ENCODE measurements around the gene MPRIP.
A peak's percentile ranks its signal among the peaks of the same experiment; 100 is the strongest.

MPRIP gene

DNA sequence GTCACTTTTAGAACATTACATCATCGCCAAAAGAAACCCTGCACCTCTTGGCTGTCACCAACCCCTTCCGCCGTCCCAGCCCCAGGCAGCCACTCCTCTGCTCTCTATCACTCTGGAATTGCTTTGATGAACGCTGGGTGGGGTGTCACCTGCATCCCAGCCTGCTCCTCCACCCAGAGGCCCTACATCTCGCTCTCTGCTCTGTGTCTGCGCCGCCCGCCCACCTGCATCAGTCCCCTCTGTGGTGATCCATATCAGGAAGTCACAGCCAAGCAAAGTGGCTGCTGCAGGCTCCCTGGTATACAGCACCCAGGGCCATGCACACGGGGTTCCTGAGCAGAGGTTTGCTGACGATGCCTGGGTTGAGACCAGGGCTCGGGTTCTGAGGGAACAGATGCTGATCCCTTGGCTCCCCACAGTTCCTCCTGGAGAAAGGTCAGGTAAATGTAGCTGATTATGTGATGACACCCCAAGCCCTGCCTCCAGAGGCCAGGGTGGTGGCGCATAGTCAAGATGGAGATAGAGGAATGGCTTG, 30.8 kb downstream of the MPRIP start:
- DNase-seq, result no peak

DNA sequence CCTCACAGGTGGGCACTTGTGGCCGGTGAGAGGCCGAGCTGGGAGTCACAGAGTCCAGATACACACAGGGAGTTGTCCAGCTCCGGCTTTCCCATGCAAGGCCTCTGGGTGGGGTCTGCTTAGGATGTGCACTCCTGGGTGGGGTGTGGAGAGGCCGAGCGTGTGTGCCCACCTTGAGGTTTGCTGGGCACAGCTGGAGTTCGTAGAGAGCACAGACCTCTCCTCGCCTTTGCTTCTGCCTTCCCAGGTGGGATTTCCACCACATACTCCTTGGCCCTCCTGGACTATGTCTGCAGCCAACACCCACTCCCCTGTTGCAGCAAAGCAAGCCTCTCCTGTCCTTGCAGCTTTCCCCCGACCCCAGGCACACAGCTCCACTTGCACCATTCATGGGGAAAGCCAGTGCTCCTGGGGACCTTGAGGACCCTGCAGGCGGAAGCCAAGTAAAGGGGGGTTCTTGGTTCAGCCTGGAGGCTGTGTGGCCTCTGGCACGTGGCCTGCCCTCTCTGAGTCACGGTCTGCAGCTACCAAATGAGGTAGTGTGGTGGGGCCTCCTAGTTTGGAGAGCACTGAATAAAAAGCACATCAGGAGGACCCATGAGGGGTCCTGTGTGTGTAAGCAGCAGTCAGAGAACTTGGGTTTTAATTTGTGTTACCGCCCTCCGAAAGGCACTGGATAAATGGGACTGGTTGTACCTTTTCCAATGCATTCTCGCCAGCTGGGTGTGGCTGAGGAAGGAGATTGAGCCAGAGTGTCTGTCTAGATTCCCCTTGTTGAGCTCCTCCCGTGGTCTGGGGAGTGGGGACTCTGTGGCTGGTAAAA, 31.5 kb downstream of the MPRIP start:
- DNase-seq, result no peak

DNA sequence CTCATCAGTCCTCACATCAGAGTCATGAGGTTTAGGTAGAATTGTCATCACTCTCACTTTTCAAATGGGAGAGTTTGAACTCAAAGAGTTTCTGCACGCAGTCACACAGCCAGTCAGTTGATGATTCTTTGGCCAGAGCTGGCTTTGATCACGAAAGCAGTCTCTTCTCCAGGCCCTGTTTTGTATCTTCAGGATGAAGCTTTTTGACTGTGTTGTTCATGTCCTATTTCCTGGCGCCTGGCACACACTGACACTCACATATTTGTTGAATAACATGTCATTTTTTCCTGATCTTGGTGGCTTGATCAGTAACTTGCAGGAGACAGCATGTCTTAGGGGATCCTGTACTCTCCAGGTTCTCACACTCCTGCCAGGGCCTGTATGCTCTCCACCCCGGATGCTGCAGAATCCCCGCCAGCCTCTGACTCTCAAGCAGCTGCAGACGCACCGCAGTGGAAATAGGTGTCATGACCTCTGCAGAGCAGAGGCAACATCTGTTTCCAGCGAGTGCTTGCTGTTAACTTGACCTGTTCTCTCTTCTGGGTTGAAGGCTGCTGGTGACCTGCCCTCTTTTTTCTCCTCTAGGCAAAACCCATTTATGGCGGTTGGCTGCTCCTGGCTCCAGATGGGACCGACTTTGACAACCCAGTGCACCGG, 33.0 kb downstream of the MPRIP start:
- no peak for DNase-seq

DNA sequence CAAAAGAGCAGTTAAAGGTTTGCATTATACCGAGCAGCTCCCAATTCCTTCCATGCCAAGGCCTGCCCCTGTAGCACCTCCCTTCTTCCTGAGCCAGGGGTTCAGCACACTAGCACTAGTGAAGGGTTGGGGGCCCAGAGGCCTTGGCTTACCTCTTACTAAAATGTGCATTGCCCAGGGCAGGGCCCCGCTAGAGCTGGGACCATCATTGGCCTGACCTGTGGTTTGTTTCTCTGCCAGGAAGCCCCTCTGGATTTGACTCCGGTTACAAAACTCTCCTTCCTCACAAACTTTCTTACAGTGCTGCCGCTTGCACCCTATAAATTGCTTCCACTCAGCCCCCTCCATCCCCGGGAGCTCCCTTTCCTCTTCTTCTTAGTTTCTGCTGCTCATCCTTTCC, 33.8 kb downstream of the MPRIP start:
- DNase-seq, result no peak

DNA sequence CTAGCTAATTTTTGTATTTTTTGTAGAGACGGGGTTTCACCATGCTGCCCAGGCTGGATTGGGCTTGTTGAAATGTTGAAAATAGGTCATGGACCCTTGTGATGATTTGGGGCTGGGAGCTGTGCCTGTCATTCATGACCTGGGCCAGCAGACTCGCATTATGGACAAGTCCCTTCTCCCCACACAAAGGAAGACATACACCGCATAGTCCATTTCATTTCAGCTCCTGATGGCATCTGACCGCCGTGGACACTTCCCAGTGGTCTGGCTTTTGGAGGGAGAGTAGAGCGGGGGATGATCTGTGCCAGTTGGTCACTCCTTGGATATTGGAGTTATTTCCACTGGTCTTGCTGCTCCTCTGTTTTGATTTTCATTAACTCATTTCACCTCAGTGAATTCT, 34.8 kb downstream of the MPRIP start:
- no peak for DNase-seq

DNA sequence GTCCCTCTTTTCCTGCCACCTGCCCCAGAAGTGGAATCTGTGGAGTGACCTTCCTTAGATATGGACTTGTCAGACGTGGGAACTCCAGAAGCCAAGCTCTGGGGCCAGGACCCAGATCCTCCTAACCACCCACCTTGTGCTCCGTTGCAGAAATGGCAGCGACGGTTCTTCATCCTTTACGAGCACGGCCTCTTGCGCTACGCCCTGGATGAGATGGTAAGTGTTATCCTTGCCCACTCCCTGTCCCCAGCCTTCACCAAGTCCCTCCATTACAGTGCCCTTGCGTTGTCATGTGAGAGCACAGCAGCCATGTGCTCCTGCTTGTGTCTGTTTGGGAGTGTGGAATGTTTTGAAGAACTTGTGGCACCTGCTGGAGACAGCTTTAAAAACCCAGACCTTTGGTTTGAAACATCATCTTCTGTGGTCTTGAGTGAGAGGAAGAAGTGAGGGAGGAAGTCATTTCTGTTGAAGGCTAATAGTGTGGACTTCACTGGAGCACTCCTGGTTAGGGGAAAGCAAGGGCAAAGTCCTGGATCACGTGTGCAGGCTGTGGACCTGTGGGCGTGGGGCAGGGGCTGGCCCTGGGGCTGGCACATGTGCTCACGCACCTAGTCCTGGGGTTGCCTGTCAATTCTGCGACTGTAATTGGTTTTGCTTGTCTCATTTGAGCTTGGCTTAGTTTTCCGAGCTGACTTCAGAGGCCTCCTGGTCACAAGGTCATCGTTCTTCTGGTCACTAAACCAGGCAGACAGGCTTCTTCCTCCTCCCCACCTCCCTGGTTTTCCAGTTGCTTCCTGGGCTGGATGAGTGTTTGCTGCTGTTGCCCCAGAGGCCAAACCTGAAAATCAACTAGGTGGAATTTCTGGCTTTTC, 35.8 kb downstream of the MPRIP start:
- DNase-seq, result no peak

DNA sequence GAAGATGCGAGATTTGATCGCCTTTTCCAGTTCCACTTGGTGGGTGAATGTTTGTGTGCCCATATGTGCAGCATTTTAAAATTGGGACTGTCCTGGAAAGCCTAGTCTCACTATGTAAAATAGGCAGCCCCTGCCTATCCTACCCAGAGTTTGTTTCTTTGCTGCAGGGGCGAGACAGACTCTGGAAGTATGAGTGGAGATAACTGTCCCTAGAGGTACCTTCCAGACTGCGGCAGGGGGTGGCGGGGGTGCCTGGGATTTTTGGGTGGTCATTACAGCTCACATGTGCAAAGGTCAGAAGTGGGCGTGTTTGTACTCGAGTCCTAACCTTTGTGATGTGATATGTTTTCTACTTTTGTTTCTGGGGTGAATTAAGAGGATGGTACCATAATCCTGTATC, 36.6 kb downstream of the MPRIP start:
- DNase-seq, result no peak

DNA sequence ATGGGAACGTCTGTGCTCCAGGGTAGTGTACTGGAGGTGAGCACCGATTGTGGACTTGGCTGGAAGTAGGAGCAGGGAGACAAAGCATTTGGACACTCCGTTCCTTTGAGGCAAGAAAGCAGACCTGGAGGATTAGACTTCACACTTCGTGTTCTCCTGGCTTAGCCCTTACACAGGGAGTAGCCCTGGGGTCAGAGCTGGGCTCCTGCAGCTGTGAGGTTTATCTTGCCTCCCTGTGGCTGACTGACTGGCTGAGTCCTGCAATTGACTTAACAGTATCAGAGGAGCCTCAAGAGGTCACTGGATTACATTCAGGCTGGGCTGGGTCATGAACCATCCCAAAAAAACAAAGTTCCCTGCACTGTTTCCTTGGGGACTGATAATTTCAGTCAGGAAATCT, 37.1 kb downstream of the MPRIP start:
- peak; percentile 38 for DNase-seq

DNA sequence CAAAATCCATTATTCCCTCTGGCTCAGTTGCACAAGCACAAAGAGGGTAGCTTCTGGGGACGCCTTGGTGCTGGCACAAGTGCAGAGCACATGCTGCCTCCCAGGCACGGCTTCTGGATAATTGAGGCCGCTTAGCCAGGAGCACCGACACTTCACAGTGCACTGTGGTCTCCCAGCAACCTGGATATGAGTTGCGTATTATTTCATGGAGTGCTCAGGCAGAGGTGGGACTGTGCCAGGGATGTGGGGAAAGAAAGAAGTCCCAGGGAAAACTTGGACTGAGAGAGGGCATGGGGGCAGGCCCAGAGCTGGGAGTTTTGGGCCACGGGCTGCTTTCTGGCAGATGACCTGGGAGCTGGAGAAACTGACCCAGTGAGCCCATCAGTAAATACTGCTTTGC, 37.5 kb downstream of the MPRIP start:
- no peak for DNase-seq

DNA sequence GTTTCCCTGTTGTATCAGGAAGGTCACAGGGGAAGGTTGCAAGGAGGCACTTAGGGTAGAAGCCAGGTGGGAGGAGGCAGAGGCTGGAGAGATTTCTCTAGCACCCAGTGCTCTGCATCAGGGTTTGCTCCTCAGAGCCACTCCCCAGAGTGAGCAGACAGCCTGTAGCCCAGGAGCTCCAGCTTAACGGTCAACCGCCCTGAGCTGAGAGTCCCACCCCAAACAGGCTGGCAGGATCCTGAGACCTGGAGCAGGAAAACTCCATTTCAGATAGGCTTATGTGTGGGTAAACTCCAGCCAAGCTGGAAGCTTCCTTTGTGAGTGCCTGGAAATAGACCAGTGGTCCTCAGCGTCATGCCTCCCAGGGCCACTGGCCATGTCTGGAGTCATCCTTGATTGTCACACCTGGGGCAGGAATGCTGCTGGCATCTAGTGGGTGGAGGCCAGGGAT, 37.9 kb downstream of the MPRIP start:
- DNase-seq, result no peak

DNA sequence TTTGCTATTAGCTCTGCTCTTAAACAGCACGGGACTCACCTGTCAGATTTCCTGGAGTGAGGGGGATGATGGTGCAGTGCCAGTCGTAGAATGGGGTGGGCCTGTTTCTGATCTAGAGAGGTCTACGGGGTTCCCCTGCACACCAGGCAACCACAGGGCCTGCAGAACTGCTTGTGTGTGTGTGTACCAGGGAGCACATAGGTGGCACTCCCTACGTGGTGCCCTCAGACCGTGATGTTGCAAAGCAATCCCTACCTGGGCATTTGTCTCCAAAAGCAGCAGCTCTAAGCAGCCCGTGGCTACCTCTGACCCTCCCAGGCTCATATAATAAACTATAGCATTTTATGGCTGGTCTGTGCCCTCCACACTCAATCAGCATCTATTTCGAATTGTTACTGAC, 38.5 kb downstream of the MPRIP start:
- DNase-seq, result no peak

DNA sequence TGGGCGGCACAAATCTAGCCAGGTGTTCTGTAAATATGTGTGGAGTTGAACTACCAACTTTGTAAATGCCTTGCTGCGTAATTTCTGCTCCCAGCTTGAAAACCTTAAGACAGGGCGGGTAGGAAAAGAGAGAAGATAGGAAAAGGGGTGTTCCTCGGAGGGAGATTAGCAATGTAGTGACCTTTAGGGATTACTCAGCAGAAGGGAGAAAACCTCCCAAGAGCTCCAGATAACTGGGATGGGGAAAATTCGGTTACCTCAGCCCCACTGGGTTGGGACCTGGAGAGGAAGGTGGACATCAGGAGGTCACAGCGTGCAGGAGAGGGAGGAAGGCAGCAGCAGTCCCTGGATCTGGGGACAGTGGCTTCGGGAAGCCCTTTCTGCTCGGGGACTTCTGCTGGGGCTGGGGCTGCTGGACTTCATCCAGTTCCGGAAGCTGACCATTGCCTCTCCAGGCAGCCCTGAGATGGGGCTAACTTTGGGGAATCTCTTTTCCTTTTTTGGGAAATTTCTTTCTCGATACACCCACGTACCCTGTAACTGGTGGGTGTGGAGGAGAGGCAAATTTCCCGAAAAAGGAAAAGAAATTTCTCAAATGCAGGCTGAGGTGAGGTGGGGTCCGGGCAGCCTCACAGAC, 39.2 kb downstream of the MPRIP start:
- no peak for DNase-seq

DNA sequence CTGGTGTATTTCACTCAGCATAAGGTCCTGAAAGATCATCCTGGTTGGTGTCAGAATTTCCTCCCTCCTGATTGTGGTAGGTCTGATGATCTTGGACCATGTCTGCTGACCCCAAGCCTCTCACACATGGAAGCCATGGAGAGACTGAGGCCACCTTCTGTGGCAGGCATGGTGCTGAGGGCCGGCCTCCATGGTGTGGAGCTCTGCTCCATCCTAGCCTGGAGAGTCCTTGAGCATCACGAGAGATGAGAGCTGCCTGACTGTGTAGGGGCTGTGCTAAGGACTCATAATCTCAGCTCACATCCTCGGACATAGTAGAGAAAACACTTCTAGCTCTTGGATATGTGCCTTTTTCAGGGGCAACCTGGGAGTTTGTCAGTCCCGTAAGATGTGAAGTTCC, 40.6 kb downstream of the MPRIP start:
- no peak for DNase-seq

DNA sequence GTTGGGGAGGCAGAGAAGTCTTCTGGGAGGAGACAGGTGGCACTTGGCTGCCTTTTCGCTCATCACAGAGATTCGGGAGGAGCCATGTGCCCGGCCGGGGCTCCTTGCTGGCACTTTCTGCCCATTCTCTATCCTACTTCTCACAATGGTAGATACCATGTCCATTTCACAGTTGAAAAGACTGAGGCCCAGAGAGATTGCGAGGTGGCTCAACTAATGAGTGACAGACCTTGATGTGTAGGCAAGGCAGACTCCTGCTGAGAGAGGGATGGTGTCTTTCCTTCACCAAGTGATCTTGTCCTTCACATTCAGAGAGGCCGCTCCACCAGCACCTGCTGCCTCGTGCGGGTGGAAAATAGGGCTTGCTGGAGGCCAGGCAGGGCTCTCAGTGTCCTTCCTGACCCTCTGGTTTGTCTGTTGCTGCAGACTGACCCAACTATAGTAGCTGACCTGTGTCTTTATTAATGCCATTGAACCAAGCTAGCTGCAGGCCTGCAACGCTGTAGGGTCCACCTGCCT, 42.1 kb downstream of the MPRIP start:
- no peak for DNase-seq

DNA sequence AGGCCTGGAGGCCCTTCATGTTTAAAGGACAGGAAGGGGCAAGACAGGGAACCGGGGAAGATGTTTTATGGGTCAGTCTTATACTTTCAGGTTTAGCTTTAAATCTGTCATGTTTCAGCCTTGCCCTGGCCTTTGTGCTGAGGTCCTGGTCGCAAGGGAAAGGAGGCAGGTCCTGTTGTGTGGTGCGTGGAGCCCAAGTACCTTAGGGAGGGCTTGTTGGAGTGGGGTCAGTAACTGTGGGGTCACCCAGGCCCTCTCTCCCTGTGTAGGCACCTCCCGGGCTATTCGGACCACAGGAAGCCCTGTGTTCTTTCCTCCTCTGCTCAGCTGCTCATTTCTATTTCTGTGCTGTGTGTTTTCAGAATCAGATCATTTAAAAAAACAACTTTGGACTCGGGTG, 42.7 kb downstream of the MPRIP start:
- DNase-seq, result no peak

DNA sequence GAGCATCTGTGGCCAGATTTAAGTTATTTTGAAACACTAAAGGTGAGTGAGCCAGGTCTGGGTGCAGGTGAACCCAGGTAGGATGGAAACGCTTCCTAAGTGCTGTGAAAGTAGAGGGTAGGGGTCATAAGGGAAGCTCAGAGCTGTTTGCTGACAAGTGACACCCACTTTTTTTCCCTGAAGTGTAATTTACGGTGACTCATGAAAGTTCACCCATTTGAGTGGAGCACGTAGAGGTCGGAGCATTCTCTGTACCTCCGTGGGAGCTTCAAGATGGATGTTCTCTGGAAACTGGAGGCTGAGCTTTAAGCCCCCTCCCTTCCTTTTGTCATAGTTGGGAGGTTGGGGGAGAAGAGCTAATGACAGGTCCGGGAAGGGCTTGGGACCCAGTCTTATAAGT, 44.3 kb downstream of the MPRIP start:
- no peak for DNase-seq

DNA sequence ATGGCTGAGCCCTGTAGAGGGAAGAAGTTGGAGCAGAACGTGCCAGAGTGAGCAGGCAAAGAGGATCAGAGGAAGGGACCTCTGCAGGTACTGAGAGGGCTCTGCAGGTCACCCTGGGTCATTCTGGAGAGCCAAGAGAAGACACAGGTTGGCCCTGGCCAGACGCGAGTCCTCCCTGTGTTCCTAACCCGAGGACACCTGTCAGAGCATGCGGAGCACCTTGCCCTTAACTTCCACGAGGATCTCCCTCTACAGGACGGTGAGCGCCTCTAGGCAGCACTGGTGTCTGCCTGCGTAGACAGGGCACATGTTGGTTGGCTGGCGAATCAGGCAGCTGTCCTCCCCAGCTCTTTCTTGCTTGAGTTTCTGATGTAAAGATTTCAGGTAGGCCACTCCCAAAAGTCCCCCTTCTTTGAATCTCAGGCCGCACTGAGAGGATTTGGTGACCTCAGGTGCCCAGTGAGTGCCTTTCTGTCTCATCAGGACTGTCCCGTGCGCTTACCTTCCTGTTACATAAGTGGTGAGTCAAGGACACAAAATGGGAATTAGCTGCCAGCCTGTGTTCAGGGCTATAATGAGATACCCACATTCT, 45.3 kb downstream of the MPRIP start:
- DNase-seq, result no peak

DNA sequence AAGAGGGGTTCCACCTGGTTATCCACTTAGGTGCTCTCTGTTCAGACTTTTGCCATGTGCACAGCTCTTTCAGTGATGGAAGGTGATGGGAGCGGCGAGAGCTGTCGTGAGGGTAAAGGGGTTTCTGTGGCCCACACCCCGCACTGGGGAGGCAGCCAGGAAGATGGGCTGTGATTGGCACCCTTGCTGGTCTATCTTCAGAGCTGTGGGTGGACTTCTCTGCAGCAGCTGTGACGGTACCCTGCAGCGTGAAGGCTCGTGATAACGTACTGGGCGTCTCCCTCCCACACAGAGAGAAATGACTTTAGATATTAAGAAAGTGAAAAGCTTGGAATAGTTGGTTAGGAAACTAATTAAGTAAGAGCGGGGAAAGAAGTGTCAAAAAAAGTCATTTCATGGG, 45.8 kb downstream of the MPRIP start:
- DNase-seq, result no peak

DNA sequence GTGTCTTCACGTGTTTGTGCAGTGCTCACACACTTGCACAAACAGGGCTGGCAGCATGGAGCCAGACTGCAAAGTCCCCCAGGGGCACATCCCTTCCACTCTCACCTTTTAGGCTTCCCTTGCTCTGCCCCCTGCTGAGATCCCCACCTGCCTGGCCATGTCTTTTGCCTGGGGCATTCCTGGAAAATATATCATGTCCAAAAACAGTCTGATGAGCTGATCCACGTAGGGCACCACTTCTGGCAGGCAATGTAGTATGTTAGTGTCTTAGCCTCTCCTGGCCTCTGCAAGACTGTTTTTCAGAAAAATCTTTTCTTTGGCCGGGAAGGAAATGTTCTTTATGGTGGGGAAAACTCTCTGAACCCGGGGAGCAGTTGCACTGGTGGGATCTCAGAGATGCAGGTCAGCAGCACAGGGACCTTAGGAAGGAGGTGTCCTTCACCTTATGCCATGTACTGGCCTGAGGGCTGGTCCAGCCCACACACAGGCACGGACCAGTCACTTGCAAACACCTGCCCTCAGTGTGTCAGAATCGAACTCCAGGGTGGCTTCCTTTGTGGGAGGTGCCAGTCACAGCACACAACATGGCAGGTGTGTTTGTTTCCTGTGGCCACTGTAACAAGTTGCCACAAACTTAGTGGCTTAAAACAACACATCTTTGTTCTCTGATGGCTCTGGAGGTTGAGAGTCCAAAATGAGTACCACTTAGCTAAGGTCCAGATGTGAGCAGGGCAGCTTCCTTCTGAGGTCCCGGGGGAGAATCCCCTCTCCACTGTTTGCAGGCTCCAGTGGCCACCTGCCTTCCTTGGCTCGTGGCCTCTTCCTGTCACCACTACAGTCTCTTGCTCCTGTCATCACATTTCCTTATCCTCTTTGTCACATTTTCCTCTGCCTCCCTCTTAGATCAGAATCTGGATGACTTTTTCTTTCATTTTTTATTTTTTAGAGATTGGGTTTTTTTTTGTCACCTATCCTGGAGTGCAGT, 46.6 kb downstream of the MPRIP start:
- DNase-seq, result no peak

DNA sequence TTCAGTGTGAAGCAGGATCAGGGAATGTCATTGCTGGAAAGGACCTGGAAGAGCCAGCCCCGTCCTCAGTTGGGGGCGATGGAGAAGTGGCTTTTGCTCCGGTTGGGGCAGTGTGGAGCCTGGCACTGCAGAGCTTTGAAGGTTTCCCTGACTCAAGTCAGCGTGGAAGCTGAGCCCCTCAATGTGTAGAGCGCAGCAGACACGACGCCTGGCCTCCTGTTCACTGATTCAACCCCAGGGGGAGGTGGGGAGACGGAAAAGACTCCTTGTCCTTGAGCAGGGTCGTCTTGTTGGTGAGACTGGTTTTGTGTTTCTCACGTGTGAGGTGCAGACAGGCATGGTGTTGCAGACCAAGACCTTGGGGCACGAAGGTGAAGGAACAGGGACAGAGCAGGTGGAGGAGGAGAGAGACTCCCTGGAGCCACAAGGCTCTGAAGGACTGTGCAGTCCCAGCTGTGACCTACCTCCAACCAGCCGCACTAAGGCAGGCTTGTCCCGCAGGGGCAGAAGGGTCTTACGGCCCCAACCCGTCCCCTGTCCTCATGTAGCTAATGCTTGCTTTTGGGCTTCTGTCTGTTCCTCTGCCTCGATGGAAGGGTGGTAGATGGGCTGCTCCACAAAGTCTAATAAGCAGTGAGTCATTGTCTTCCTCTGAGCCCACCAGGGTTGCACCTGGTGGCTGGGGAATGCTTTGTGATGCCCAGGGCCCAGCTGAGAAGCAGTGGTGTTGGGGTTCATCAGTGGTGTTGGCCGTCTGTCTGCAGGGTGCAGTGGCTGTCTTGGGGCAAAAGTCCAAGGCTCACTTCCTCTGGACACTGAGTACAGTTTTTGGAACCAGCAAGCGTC, 47.8 kb downstream of the MPRIP start:
- no peak for DNase-seq
